ENCODE data around the gene TRAPPC2L.

Gene TRAPPC2L

DNA sequence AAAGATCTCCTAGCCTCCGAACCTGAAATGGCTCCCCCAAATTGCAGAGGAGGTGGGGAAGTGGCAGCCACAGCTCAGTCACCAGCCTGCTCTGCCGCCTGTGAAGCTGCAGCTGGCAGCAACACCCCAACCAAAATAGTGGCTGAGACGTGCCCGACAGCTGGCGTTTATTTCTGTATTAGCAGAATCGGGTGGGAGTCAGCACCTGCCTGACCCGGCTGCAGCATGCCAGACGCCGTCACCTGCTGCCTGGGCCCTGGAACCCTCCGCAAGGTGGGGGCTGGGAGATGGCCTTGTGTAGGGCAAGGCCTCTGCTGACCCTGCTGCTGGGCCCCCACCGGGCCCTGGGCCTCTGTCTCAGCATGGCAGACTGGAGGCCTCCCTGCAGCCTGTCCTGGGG, 27.0 kb downstream of the TRAPPC2L start:
- TF ChIP-seq TAF1 (IDR thresholded peaks at IDR 0.05; ENCODE audit: low read depth) (no peak), CREB1 (IDR thresholded peaks at IDR 0.05; ENCODE audit: low read depth) (no peak), CEBPB (IDR thresholded peaks at IDR 0.05) (no peak), TEAD4 (IDR thresholded peaks at IDR 0.05) (no peak), RAD21 (IDR thresholded peaks at IDR 0.05; ENCODE audit: low read depth) (no peak), EP300 (IDR thresholded peaks at IDR 0.05; ENCODE audit: borderline replicate concordance) (no peak), FOXM1 (IDR thresholded peaks at IDR 0.05; ENCODE audit: borderline replicate concordance, low read depth) (no peak), TCF12 (IDR thresholded peaks at IDR 0.05; ENCODE audit: low read depth) (no peak), NFIC (IDR thresholded peaks at IDR 0.05) (no peak), EGR1 (IDR thresholded peaks at IDR 0.05) (no peak), YY1 (IDR thresholded peaks at IDR 0.05; ENCODE audit: low read depth) (no peak), ZBTB7A (IDR thresholded peaks at IDR 0.05; ENCODE audit: low read depth) (no peak)
- TF ChIP-seq, protein P1, sequence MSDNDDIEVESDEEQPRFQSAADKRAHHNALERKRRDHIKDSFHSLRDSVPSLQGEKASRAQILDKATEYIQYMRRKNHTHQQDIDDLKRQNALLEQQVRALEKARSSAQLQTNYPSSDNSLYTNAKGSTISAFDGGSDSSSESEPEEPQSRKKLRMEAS (IDR thresholded peaks at IDR 0.05), result no peak
- TF ChIP-seq, protein P2, sequence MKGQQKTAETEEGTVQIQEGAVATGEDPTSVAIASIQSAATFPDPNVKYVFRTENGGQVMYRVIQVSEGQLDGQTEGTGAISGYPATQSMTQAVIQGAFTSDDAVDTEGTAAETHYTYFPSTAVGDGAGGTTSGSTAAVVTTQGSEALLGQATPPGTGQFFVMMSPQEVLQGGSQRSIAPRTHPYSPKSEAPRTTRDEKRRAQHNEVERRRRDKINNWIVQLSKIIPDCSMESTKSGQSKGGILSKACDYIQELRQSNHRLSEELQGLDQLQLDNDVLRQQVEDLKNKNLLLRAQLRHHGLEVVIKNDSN (IDR thresholded peaks at IDR 0.05), result no peak
- TF ChIP-seq, protein P3, sequence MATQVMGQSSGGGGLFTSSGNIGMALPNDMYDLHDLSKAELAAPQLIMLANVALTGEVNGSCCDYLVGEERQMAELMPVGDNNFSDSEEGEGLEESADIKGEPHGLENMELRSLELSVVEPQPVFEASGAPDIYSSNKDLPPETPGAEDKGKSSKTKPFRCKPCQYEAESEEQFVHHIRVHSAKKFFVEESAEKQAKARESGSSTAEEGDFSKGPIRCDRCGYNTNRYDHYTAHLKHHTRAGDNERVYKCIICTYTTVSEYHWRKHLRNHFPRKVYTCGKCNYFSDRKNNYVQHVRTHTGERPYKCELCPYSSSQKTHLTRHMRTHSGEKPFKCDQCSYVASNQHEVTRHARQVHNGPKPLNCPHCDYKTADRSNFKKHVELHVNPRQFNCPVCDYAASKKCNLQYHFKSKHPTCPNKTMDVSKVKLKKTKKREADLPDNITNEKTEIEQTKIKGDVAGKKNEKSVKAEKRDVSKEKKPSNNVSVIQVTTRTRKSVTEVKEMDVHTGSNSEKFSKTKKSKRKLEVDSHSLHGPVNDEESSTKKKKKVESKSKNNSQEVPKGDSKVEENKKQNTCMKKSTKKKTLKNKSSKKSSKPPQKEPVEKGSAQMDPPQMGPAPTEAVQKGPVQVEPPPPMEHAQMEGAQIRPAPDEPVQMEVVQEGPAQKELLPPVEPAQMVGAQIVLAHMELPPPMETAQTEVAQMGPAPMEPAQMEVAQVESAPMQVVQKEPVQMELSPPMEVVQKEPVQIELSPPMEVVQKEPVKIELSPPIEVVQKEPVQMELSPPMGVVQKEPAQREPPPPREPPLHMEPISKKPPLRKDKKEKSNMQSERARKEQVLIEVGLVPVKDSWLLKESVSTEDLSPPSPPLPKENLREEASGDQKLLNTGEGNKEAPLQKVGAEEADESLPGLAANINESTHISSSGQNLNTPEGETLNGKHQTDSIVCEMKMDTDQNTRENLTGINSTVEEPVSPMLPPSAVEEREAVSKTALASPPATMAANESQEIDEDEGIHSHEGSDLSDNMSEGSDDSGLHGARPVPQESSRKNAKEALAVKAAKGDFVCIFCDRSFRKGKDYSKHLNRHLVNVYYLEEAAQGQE (IDR thresholded peaks at IDR 0.05; ENCODE audit: low read depth), result no peak

DNA sequence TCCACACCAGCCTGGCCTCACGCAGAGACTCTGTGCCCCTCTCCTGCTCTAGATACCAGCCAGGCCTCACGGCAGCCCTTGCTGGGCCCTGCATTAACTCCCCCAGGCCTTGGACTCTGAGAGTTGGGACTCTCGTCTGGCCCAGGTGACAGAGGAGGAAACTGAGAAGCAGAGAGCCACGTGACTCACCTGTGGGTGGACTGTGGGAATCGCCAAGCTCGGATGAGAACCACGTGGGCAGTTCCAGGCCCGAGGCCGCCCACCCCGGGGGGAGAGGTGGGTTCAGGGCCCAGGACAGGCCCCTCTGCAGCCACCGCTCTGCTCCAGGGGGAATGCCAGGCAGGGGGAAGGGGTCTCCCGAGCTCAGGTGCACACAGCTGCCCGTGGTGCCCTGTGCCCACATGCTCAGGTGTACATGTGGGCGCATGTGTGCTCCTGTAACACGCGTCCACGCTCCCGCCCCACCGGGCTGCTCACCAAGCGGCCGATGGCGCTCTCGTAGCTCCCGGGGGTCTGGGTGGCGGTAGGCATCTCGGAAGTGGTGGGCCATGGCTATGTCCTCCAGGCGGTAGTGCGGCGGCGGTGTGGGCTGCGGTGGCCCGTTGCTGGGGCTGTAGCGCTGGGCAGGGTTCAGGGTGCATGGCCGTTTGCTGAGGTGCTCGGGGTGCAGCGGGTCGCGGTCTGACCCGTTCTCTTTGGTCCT, 27.8 kb downstream of the TRAPPC2L start:
- no peak for TF ChIP-seq TEAD4 (IDR thresholded peaks at IDR 0.05)
- TF ChIP-seq CEBPB (IDR thresholded peaks at IDR 0.05), result no peak
- TF ChIP-seq NFIC (IDR thresholded peaks at IDR 0.05), result no peak
- no peak for TF ChIP-seq TAF1 (IDR thresholded peaks at IDR 0.05; ENCODE audit: low read depth)
- TF ChIP-seq FOXM1 (IDR thresholded peaks at IDR 0.05; ENCODE audit: borderline replicate concordance, low read depth), result no peak
- no peak for TF ChIP-seq TCF12 (IDR thresholded peaks at IDR 0.05; ENCODE audit: low read depth)
- TF ChIP-seq EP300 (IDR thresholded peaks at IDR 0.05; ENCODE audit: borderline replicate concordance), result no peak
- TF ChIP-seq, protein P3 (IDR thresholded peaks at IDR 0.05; ENCODE audit: low read depth), result no peak
- no peak for TF ChIP-seq EGR1 (IDR thresholded peaks at IDR 0.05)
- no peak for TF ChIP-seq ZBTB7A (IDR thresholded peaks at IDR 0.05; ENCODE audit: low read depth)
- TF ChIP-seq, protein P2 (IDR thresholded peaks at IDR 0.05), result no peak
- TF ChIP-seq CREB1 (IDR thresholded peaks at IDR 0.05; ENCODE audit: low read depth), result no peak

DNA sequence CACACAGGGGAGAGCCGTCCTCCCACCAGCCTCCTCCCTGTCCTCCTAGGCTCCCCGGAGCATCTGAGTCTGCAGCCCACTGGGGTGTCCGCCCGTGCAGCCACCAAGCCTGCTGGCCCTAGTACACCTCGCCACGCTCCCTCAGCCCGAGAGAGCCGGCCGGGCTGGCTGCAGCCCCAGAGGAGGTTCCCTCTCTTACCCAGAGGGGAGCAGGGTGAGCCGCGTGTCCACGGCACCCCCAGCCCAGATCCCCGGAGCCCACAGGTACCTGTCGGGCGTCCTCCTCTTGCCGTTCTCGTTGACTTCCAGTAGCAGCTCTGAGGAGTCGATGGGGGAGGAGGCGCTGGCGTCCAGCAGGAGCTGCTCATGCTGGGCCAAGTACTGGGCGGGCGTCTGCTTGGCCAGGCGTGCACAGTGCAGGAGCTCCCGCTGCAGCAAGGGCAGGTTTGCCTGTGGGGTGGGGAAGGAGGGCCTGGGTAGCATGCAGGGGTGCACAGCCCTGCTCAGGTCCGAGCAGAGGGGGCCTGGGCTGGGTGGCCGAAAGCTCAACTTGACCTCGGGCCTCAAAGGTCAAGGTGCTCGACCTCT, 28.9 kb downstream of the TRAPPC2L start:
- TF ChIP-seq CREB1 (IDR thresholded peaks at IDR 0.05; ENCODE audit: low read depth) (no peak), TCF12 (IDR thresholded peaks at IDR 0.05; ENCODE audit: low read depth) (no peak), TAF1 (IDR thresholded peaks at IDR 0.05; ENCODE audit: low read depth) (no peak)

DNA sequence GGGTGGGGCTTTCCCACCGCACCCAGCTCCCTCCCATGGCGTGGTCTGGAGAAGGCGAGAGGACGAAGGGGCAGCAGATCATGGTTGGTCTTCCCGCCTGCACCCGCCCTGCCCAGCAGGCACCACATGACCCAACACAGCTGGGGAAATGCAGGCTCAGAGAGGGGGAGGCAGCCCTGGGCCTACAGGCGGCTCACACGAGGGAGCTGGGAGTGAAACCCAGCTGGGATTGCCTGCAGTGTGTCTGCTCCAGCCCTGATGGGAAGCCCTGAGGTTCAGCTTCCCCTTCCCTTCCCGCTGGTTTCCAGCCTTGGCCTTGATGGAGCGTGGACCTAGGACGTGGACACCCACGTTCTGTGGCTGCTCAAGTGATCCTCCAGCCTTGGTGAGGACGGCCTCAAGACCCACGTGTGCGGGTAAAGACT, 29.5 kb downstream of the TRAPPC2L start:
- TF ChIP-seq NFIC (IDR thresholded peaks at IDR 0.05), result no peak
- TF ChIP-seq, protein P2 (IDR thresholded peaks at IDR 0.05), result peak; percentile 37; the same call in 1 of the 2 replicates
- TF ChIP-seq, protein P3 (IDR thresholded peaks at IDR 0.05; ENCODE audit: low read depth), result no peak
- no peak for TF ChIP-seq FOXM1 (IDR thresholded peaks at IDR 0.05; ENCODE audit: borderline replicate concordance, low read depth)
- TF ChIP-seq CEBPB (IDR thresholded peaks at IDR 0.05), result no peak
